Measurements from ENCODE around the gene NCAPH2.

NCAPH2 gene

GRCh38 chr22:50568626-50569025 lies 60.6 kb downstream of the NCAPH2 start:
- DNase-seq (ENCODE audit: low read depth), result no peak
- no peak for TF ChIP-seq CTCF (IDR thresholded peaks at IDR 0.05; ENCODE audit: low read depth, low read length, missing control alignments)

GRCh38 chr22:50569041-50569459 lies 61.0 kb downstream of the NCAPH2 start:
- in situ Hi-C loops (cut with HindIII; ENCODE audit: low sequenced_read_pairs), result no loop called here
- TF ChIP-seq CTCF (IDR thresholded peaks at IDR 0.05; ENCODE audit: low read depth, low read length, missing control alignments), result no peak
- no peak overlapping the region for H3K4me3 ChIP-seq (ENCODE audit: low read depth, low read length)
- DNase-seq (ENCODE audit: low read depth), result no peak

More at GRCh38 chr22:50568626-50569025, 60.6 kb downstream of the NCAPH2 start:
- no peak overlapping the region for H3K4me3 ChIP-seq (ENCODE audit: low read depth, low read length)
- in situ Hi-C loops (cut with HindIII; ENCODE audit: low sequenced_read_pairs), result no loop called here

GRCh38 chr22:50569896-50570535 lies 62.0 kb downstream of the NCAPH2 start:
- H3K4me3 ChIP-seq (ENCODE audit: low read depth, low read length), result no peak overlapping the region
- no peak for TF ChIP-seq CTCF (IDR thresholded peaks at IDR 0.05; ENCODE audit: low read depth, low read length, missing control alignments)
- in situ Hi-C loops (cut with HindIII; ENCODE audit: low sequenced_read_pairs), result no loop called here
- no peak for DNase-seq (ENCODE audit: low read depth)

DNA sequence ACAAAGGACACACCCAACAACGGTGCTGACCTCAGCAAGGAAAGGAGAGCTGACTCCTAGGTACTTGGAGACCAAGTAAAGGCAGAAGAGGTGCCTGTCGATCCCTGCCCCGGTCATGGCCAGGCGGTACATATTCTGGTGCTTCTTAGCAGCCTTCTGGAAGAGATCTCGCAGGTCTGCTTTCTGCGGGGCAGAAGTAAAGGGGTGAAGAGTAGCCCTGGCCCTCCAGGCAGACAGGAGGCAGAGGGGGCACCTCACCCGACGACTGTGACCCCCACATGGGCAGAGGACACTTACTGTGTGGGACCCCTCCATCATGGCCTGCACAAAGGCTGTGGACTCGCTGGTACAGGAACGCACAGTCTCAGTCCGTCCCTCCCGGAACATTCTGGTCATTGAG lies 62.8 kb downstream of the NCAPH2 start:
- no peak for TF ChIP-seq CTCF (IDR thresholded peaks at IDR 0.05; ENCODE audit: low read depth, low read length, missing control alignments)
- DNase-seq (ENCODE audit: low read depth), result no peak
- in situ Hi-C loops (cut with HindIII; ENCODE audit: low sequenced_read_pairs), result no loop called here
- H3K4me3 ChIP-seq (ENCODE audit: low read depth, low read length), result no peak overlapping the region

- in situ Hi-C loops (cut with HindIII; ENCODE audit: low sequenced_read_pairs), result no loop called here
Observed at GRCh38 chr22:50571264-50572175, 63.5 kb downstream of the NCAPH2 start.

GRCh38 chr22:50572965-50573364 lies 64.9 kb downstream of the NCAPH2 start:
- no peak for TF ChIP-seq CTCF (IDR thresholded peaks at IDR 0.05; ENCODE audit: low read depth, low read length, missing control alignments)
- in situ Hi-C loops (cut with HindIII; ENCODE audit: low sequenced_read_pairs), result no loop called here
- no peak for DNase-seq (ENCODE audit: low read depth)
- no peak overlapping the region for H3K4me3 ChIP-seq (ENCODE audit: low read depth, low read length)

More at GRCh38 chr22:50571264-50572175, 63.5 kb downstream of the NCAPH2 start:
- H3K4me3 ChIP-seq (ENCODE audit: low read depth, low read length), result no peak overlapping the region
- DNase-seq (ENCODE audit: low read depth), result no peak
- TF ChIP-seq CTCF (IDR thresholded peaks at IDR 0.05; ENCODE audit: low read depth, low read length, missing control alignments), result no peak
